Transverse colon (tissue), 3 donors: Measurements from ENCODE around the gene OMP.

ENCODE experiments used
- EP300 ChIP-seq: sonication (generic); formaldehyde crosslinking; IDR thresholded peaks from one replicate; pipeline ENCODE4 v1.6.1; 2017; ENCODE audit warnings: antibody characterized with exemption, low read depth
- POLR2A ChIP-seq: fragments of 450-650 bp; IDR thresholded peaks from one replicate; pipeline ENCODE4 v1.6.1; 2016; ENCODE audit warnings: antibody characterized with exemption, mild to moderate bottlenecking, moderate library complexity
- TF ChIP-seq, protein P1 (sequence below), 5 experiments: fragments of 200-600 bp in 3 of 5; fragments of 450-650 bp in 2 of 5; sonication (generic) in 3 of 5; IDR thresholded peaks; 1 replicate in 2 of 5; 2 replicates in 3 of 5; pipeline ENCODE4 v1.5.1; 2016 to 2017; ENCODE audit warnings: antibody characterized with exemption in 5 of 5, inconsistent platforms in 3 of 5, mild to moderate bottlenecking in 2 of 5, moderate library complexity in 1 of 5

- TF ChIP-seq POLR2A (no peak), EP300 (no peak)
- TF ChIP-seq, protein P1, sequence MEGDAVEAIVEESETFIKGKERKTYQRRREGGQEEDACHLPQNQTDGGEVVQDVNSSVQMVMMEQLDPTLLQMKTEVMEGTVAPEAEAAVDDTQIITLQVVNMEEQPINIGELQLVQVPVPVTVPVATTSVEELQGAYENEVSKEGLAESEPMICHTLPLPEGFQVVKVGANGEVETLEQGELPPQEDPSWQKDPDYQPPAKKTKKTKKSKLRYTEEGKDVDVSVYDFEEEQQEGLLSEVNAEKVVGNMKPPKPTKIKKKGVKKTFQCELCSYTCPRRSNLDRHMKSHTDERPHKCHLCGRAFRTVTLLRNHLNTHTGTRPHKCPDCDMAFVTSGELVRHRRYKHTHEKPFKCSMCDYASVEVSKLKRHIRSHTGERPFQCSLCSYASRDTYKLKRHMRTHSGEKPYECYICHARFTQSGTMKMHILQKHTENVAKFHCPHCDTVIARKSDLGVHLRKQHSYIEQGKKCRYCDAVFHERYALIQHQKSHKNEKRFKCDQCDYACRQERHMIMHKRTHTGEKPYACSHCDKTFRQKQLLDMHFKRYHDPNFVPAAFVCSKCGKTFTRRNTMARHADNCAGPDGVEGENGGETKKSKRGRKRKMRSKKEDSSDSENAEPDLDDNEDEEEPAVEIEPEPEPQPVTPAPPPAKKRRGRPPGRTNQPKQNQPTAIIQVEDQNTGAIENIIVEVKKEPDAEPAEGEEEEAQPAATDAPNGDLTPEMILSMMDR (IDR thresholded peaks at IDR 0.05), result no peak
These were observed 21.4 kb downstream of the OMP start for GRCh38 chr11:77124041-77124440.
